ENCODE data around the gene DDI1. TPM values are rescaled to one million over a fixed set of nuclear protein-coding genes. Genes with fewer than 3 reads are reported as not detected.

The DDI1 gene
- polyA plus RNA-seq, 3 donors = not detected

DNA sequence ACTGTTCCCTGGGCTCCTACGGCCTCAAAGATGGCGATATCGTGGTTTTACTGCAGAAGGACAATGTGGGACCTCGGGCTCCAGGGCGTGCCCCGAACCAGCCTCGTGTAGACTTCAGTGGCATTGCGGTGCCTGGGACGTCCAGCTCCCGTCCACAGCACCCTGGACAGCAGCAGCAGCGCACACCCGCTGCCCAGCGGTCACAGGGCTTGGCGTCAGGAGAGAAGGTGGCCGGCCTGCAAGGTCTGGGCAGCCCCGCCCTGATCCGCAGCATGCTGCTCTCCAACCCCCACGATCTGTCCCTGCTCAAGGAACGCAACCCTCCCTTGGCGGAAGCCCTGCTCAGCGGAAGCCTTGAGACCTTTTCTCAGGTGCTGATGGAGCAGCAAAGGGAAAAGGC is 555 bp downstream of the DDI1 start:
- no peaks in the 10 kb centered on the region for H3K36me3 ChIP-seq (replicated peaks in 1 of 2; ENCODE audit: control insufficient read depth in 1 of 2, insufficient read depth in 2 of 2, low read length in 2 of 2)
- H3K4me1 Mint-ChIP-seq = no peaks in the 10 kb centered on the region
- H3K27me3 Mint-ChIP-seq (ENCODE audit: low read depth in 3 of 3) = no peaks in the 10 kb centered on the region
- H3K9me3 ChIP-seq (replicated peaks in 1 of 2; ENCODE audit: control insufficient read depth in 1 of 2, insufficient read depth in 1 of 2, low read length in 2 of 2) = peaks cover 8 to 15% of the 10 kb centered on the region in 2 donors
- H3K27ac ChIP-seq (ENCODE audit: low read depth in 1 of 2, low read length in 2 of 2) = no peak overlapping the region
- 91% methylated on average over 14 of the region's 21 CpGs for WGBS (ENCODE audit: insufficient coverage)
- H3K4me3 ChIP-seq (replicated peaks in 1 of 3; ENCODE audit: low read depth in 2 of 3, low read length in 3 of 3) = no peak overlapping the region
- H3K4me3 Mint-ChIP-seq = no peak overlapping the region
- intact Hi-C loops (cut with micrococcal nuclease) = no loop called here
- H2AFZ ChIP-seq (ENCODE audit: insufficient read depth, low read depth, low read length, poor library complexity, severe bottlenecking) = no peak overlapping the region
- no peaks in the 10 kb centered on the region for H4K20me1 ChIP-seq (ENCODE audit: insufficient read depth, low read length)
- TF ChIP-seq, protein P1, sequence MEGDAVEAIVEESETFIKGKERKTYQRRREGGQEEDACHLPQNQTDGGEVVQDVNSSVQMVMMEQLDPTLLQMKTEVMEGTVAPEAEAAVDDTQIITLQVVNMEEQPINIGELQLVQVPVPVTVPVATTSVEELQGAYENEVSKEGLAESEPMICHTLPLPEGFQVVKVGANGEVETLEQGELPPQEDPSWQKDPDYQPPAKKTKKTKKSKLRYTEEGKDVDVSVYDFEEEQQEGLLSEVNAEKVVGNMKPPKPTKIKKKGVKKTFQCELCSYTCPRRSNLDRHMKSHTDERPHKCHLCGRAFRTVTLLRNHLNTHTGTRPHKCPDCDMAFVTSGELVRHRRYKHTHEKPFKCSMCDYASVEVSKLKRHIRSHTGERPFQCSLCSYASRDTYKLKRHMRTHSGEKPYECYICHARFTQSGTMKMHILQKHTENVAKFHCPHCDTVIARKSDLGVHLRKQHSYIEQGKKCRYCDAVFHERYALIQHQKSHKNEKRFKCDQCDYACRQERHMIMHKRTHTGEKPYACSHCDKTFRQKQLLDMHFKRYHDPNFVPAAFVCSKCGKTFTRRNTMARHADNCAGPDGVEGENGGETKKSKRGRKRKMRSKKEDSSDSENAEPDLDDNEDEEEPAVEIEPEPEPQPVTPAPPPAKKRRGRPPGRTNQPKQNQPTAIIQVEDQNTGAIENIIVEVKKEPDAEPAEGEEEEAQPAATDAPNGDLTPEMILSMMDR (IDR thresholded peaks at IDR 0.05) = no peak
- no peak overlapping the region for H3K9ac ChIP-seq (ENCODE audit: insufficient read depth, low read length, poor library complexity, severe bottlenecking)
- peaks cover 6 to 18% (median 14%) of the 10 kb centered on the region in 7 donors for H3K9me3 Mint-ChIP-seq
- no peaks in the 10 kb centered on the region for H3K79me2 ChIP-seq (ENCODE audit: insufficient read depth, low read length)
- no peaks in the 10 kb centered on the region for H3K36me3 Mint-ChIP-seq
- H3K27ac Mint-ChIP-seq = no peak overlapping the region
- no peaks in the 10 kb centered on the region for H3K4me1 ChIP-seq (ENCODE audit: control insufficient read depth in 1 of 2, insufficient read depth in 2 of 2, low read length in 2 of 2)
- H3K4me2 ChIP-seq (replicated peaks; ENCODE audit: extremely low read depth, low read length, poor library complexity, severe bottlenecking) = no peak overlapping the region
- DNase-seq = no peak
- H3K27me3 ChIP-seq (ENCODE audit: control insufficient read depth in 2 of 2, insufficient read depth in 2 of 2, low read length in 2 of 2) = no peaks in the 10 kb centered on the region

DNA sequence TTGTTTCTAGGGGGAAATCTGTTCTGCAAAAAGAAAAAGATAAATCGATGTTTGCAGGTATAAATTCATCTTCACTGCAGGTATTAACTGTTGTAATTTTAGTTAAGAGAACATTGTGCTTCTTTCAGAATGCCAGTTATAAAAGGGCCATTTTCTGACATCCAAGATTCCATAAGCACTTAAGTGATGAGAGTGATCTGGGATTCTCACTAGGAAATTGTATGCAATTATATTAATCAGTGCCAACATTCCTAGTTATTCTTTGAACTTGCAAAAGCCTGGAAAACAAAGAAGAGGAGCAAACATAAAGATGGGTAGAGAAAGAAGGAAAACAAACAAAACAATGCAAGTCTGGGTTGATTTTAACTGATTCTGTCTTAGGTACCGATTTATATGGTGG is 5.4 kb downstream of the DDI1 start:
- H3K79me2 ChIP-seq (ENCODE audit: insufficient read depth, low read length) = no peaks in the 10 kb centered on the region
- no peak overlapping the region for H3K4me2 ChIP-seq (replicated peaks; ENCODE audit: extremely low read depth, low read length, poor library complexity, severe bottlenecking)
- peaks cover 4 to 7% of the 10 kb centered on the region in 2 donors for H3K9me3 ChIP-seq (replicated peaks in 1 of 2; ENCODE audit: control insufficient read depth in 1 of 2, insufficient read depth in 1 of 2, low read length in 2 of 2)
- H3K36me3 ChIP-seq (replicated peaks in 1 of 2; ENCODE audit: control insufficient read depth in 1 of 2, insufficient read depth in 2 of 2, low read length in 2 of 2) = no peaks in the 10 kb centered on the region
- no peak overlapping the region for H3K4me3 ChIP-seq (replicated peaks in 1 of 3; ENCODE audit: low read depth in 2 of 3, low read length in 3 of 3)
- H3K27ac ChIP-seq (ENCODE audit: low read depth in 1 of 2, low read length in 2 of 2) = no peak overlapping the region
- TF ChIP-seq, protein P1 (IDR thresholded peaks at IDR 0.05) = no peak
- Mint-ChIP-seq H3K27me3 (ENCODE audit: low read depth in 3 of 3) (no peaks in the 10 kb centered on the region), H3K4me1 (no peaks in the 10 kb centered on the region), H3K9me3 (peaks cover 5 to 11% (median 7%) of the 10 kb centered on the region in 7 donors), H3K36me3 (no peaks in the 10 kb centered on the region), H3K27ac (no peak overlapping the region), H3K4me3 (no peak overlapping the region)
- intact Hi-C loops (cut with micrococcal nuclease) = no loop called here
- H2AFZ ChIP-seq (ENCODE audit: insufficient read depth, low read depth, low read length, poor library complexity, severe bottlenecking) = no peak overlapping the region
- no peaks in the 10 kb centered on the region for H4K20me1 ChIP-seq (ENCODE audit: insufficient read depth, low read length)
- H3K27me3 ChIP-seq (ENCODE audit: control insufficient read depth in 2 of 2, insufficient read depth in 2 of 2, low read length in 2 of 2) = no peaks in the 10 kb centered on the region
- no peak overlapping the region for H3K9ac ChIP-seq (ENCODE audit: insufficient read depth, low read length, poor library complexity, severe bottlenecking)
- H3K4me1 ChIP-seq (ENCODE audit: control insufficient read depth in 1 of 2, insufficient read depth in 2 of 2, low read length in 2 of 2) = no peaks in the 10 kb centered on the region
- no peak for DNase-seq
- no CpG with 5 or more reads among the region's 2 CpGs for WGBS (ENCODE audit: insufficient coverage)
